Measurements from ENCODE around the gene SNRNP35. TPM values are rescaled to one million over a fixed set of nuclear protein-coding genes. Genes with fewer than 3 reads are reported as not detected.
A peak's percentile ranks its signal among the peaks of the same experiment; 100 is the strongest.

Gene SNRNP35
- total RNA-seq, 1 donor, result 15.6 TPM

GRCh38 chr12:123433615-123434014, 24.3 kb upstream of the SNRNP35 start:
- Histone ChIP-seq H3K4me2 (ENCODE audit: insufficient read depth, low read length) (peak overlapping the region; percentile 84), H3K27ac (ENCODE audit: low read depth, low read length) (no peak overlapping the region)

GRCh38 chr12:123435636-123436016, 22.3 kb upstream of the SNRNP35 start:
- Histone ChIP-seq H3K79me2 (ENCODE audit: insufficient read depth, low read length) (peaks cover 40% of the 10 kb centered on the region), H3K27me3 (ENCODE audit: insufficient read depth, low read length) (no peaks in the 10 kb centered on the region), H2AFZ (ENCODE audit: low read length) (peak overlapping the region; percentile 95), H3K27ac (ENCODE audit: low read depth, low read length) (peak overlapping the region; percentile 84), H3K4me2 (ENCODE audit: insufficient read depth, low read length) (peak overlapping the region; percentile 92), H3K4me3 (ENCODE audit: insufficient read depth, low read length) (peak overlapping the region; percentile 98), H3K9me3 (ENCODE audit: low read depth, low read length) (no peaks in the 10 kb centered on the region), H3K4me1 (ENCODE audit: insufficient read depth, low read length) (peaks cover 28% of the 10 kb centered on the region), H3K36me3 (ENCODE audit: insufficient read depth, low read length) (no peaks in the 10 kb centered on the region), H4K20me1 (ENCODE audit: insufficient read depth, low read length) (no peaks in the 10 kb centered on the region)
- TF ChIP-seq CTCF (IDR thresholded peaks at IDR 0.05; ENCODE audit: extremely low read depth, low read depth, low read length), result no peak
- DNase-seq (ENCODE audit: insufficient read length, low spot score, missing footprints), result no peak

More at GRCh38 chr12:123433615-123434014, 24.3 kb upstream of the SNRNP35 start:
- DNase-seq (ENCODE audit: insufficient read length, low spot score, missing footprints), result no peak
- H3K27me3 ChIP-seq (ENCODE audit: insufficient read depth, low read length), result no peaks in the 10 kb centered on the region
- no peak overlapping the region for H2AFZ ChIP-seq (ENCODE audit: low read length)
- TF ChIP-seq CTCF (IDR thresholded peaks at IDR 0.05; ENCODE audit: extremely low read depth, low read depth, low read length), result no peak
- H3K4me1 ChIP-seq (ENCODE audit: insufficient read depth, low read length), result peaks cover 28% of the 10 kb centered on the region
- no peak overlapping the region for H3K4me3 ChIP-seq (ENCODE audit: insufficient read depth, low read length)
- peaks cover 4% of the 10 kb centered on the region for H3K36me3 ChIP-seq (ENCODE audit: insufficient read depth, low read length)
- H3K79me2 ChIP-seq (ENCODE audit: insufficient read depth, low read length), result peaks cover 43% of the 10 kb centered on the region
- no peaks in the 10 kb centered on the region for H3K9me3 ChIP-seq (ENCODE audit: low read depth, low read length)
- H4K20me1 ChIP-seq (ENCODE audit: insufficient read depth, low read length), result no peaks in the 10 kb centered on the region

GRCh38 chr12:123436017-123436964, 21.6 kb upstream of the SNRNP35 start, which contains the start of gene RILPL2:
TSS of gene RILPL2 (minus strand) at chr12:123436684. CDS start at chr12:123436420, 264 bp downstream.
- Histone ChIP-seq H3K79me2 (ENCODE audit: insufficient read depth, low read length) (peaks cover 36% of the 10 kb centered on the region), H3K36me3 (ENCODE audit: insufficient read depth, low read length) (no peaks in the 10 kb centered on the region), H3K4me3 (ENCODE audit: insufficient read depth, low read length) (peak within 1 kb of the TSS; percentile 98), H3K4me1 (ENCODE audit: insufficient read depth, low read length) (peaks cover 28% of the 10 kb centered on the region), H3K9me3 (ENCODE audit: low read depth, low read length) (no peaks in the 10 kb centered on the region), H3K27ac (ENCODE audit: low read depth, low read length) (peak within 1 kb of the TSS; percentile 84), H3K4me2 (ENCODE audit: insufficient read depth, low read length) (peak within 1 kb of the TSS; percentile 92), H3K27me3 (ENCODE audit: insufficient read depth, low read length) (no peaks in the 10 kb centered on the region), H4K20me1 (ENCODE audit: insufficient read depth, low read length) (no peaks in the 10 kb centered on the region), H2AFZ (ENCODE audit: low read length) (peak within 1 kb of the TSS; percentile 95)
- peak; percentile 98 for DNase-seq (ENCODE audit: insufficient read length, low spot score, missing footprints)
- TF ChIP-seq CTCF (IDR thresholded peaks at IDR 0.05; ENCODE audit: extremely low read depth, low read depth, low read length), result no peak

GRCh38 chr12:123441523-123442164, 16.3 kb upstream of the SNRNP35 start:
- no peak overlapping the region for H3K27ac ChIP-seq (ENCODE audit: low read depth, low read length)
- H3K79me2 ChIP-seq (ENCODE audit: insufficient read depth, low read length), result no peaks in the 10 kb centered on the region
- no peak overlapping the region for H3K4me2 ChIP-seq (ENCODE audit: insufficient read depth, low read length)
- H2AFZ ChIP-seq (ENCODE audit: low read length), result no peak overlapping the region
- peak; percentile 31 for DNase-seq (ENCODE audit: insufficient read length, low spot score, missing footprints)
- H3K36me3 ChIP-seq (ENCODE audit: insufficient read depth, low read length), result no peaks in the 10 kb centered on the region
- peaks cover 25% of the 10 kb centered on the region for H3K4me1 ChIP-seq (ENCODE audit: insufficient read depth, low read length)
- no peaks in the 10 kb centered on the region for H3K27me3 ChIP-seq (ENCODE audit: insufficient read depth, low read length)
- no peak overlapping the region for H3K4me3 ChIP-seq (ENCODE audit: insufficient read depth, low read length)
- H4K20me1 ChIP-seq (ENCODE audit: insufficient read depth, low read length), result no peaks in the 10 kb centered on the region
- TF ChIP-seq CTCF (IDR thresholded peaks at IDR 0.05; ENCODE audit: extremely low read depth, low read depth, low read length), result no peak
- H3K9me3 ChIP-seq (ENCODE audit: low read depth, low read length), result no peaks in the 10 kb centered on the region
